Endothelial cell of umbilical vein (primary cell): Measurements from ENCODE around the gene DNMT3B. TPM values are rescaled to one million over a fixed set of nuclear protein-coding genes. Genes with fewer than 3 reads are reported as not detected.
A peak's percentile ranks its signal among the peaks of the same experiment; 100 is the strongest.

Experiments used
- BruUV-seq: library from RNA; stranded (reverse); fragments of 400-500 nt; replicated peaks from 2 replicates; lab custom pipeline; 2021; lab: Mats Ljungman, UMichigan
- CTCF ChIA-PET: fragments of 300-600, 350-600 bp; sonication (Branson Sonifier 250); formaldehyde crosslinking; loops from one replicate; lab custom pipeline; 2021; ENCODE audit warnings: antibody characterized with exemption, inconsistent platforms; lab: Charles Lee
- POLR2A ChIA-PET: fragments of 300-600, 350-600 bp; sonication (Branson Sonifier 250); formaldehyde crosslinking; loops from one replicate; lab custom pipeline; 2021; ENCODE audit warnings: antibody characterized with exemption, inconsistent platforms; lab: Charles Lee
- DNase-seq: peaks from one replicate; pipeline ENCODE4 v3.0.0-alpha.2; 2011; ENCODE audit warnings: low read depth, low spot score
- FAIRE-seq: peaks from 2 replicates; lab custom pipeline; 2011; peaks lifted over from hg19 to GRCh38; lab: Jason Lieb, UNC
- H2AFZ ChIP-seq: 2 replicates; pipeline ENCODE4 v1.6.0; 2012; ENCODE audit warnings: low read depth, low read length, control low read depth, inconsistent platforms
- H3K27ac ChIP-seq: 2 replicates; pipeline ENCODE4 v1.5.1; 2011; ENCODE audit warnings: low read depth, mild to moderate bottlenecking, control low read depth, low read length, moderate library complexity; ENCODE audit not compliant: insufficient read depth
- H3K27me3 ChIP-seq, 2 experiments: 2 replicates each; pipeline versions ENCODE4 v1.6.0 to v1.6.1; 2011; ENCODE audit warnings: low read length in 2 of 2, mixed read lengths in 1 of 2; ENCODE audit not compliant: control insufficient read depth in 2 of 2, insufficient read depth in 2 of 2
- H3K36me3 ChIP-seq, 2 experiments: 2 replicates in 1 of 2; 3 replicates in 1 of 2; pipeline ENCODE4 v1.5.1; 2011; ENCODE audit warnings: low read length in 2 of 2, mild to moderate bottlenecking in 1 of 2, moderate library complexity in 1 of 2; ENCODE audit not compliant: control insufficient read depth in 2 of 2, insufficient read depth in 2 of 2; ENCODE audit errors: extremely low read depth in 1 of 2
- H3K4me1 ChIP-seq: 3 replicates; pipeline ENCODE4 v1.5.1; 2011; ENCODE audit warnings: mild to moderate bottlenecking, low read length; ENCODE audit not compliant: control insufficient read depth, insufficient read depth; ENCODE audit errors: extremely low read depth
- H3K4me2 ChIP-seq: 2 replicates; pipeline ENCODE4 v1.6.1; 2011; ENCODE audit warnings: low read length, control low read depth, mixed read lengths; ENCODE audit not compliant: insufficient read depth
- H3K4me3 ChIP-seq, 3 experiments: fragments of 200-600 bp in 1 of 3; sonication (generic), shearing (Covaris generic) in 1 of 3; replicated peaks in 1 of 3; 2 replicates each; pipeline ENCODE4 v1.5.1; 2011 to 2016; ENCODE audit warnings: control low read depth in 3 of 3, low read length in 3 of 3, mild to moderate bottlenecking in 2 of 3, inconsistent platforms in 1 of 3, low read depth in 1 of 3, moderate library complexity in 1 of 3; ENCODE audit not compliant: insufficient read depth in 1 of 3
- H3K79me2 ChIP-seq: 2 replicates; pipeline ENCODE4 v1.6.0; 2012; ENCODE audit warnings: low read length, inconsistent platforms; ENCODE audit not compliant: control insufficient read depth, insufficient read depth
- H3K9ac ChIP-seq: replicated peaks from 2 replicates; pipeline ENCODE3; 2011; ENCODE audit warnings: low read length, control low read depth; ENCODE audit not compliant: insufficient read depth; ENCODE audit errors: extremely low read depth
- H3K9me1 ChIP-seq: replicated peaks from 3 replicates; pipeline ENCODE4 v1.6.0; 2011; ENCODE audit warnings: mild to moderate bottlenecking, low read length; ENCODE audit not compliant: control insufficient read depth, insufficient read depth; ENCODE audit errors: extremely low read depth
- H3K9me3 ChIP-seq: replicated peaks from 2 replicates; pipeline ENCODE4 v1.5.1; 2012; ENCODE audit warnings: low read length, inconsistent platforms; ENCODE audit not compliant: control insufficient read depth, insufficient read depth
- H4K20me1 ChIP-seq: replicated peaks from 2 replicates; pipeline ENCODE3; 2011; ENCODE audit warnings: mild to moderate bottlenecking, low read length; ENCODE audit not compliant: control insufficient read depth, insufficient read depth; ENCODE audit errors: extremely low read depth
- EZH2 ChIP-seq: IDR thresholded peaks from 2 replicates; pipeline ENCODE4 v1.6.1; 2012; ENCODE audit warnings: borderline replicate concordance, low read depth, mild to moderate bottlenecking, moderate library complexity, low read length, inconsistent platforms; ENCODE audit not compliant: severe bottlenecking
- FOS ChIP-seq: IDR thresholded peaks from 2 replicates; pipeline ENCODE4 v1.6.1; 2011; ENCODE audit warnings: mild to moderate bottlenecking, low read length, moderate library complexity, borderline replicate concordance; ENCODE audit not compliant: insufficient read depth
- JUN ChIP-seq: IDR thresholded peaks from 2 replicates; pipeline ENCODE4 v1.6.1; 2011; ENCODE audit warnings: borderline replicate concordance, low read depth; ENCODE audit not compliant: insufficient read length, insufficient read depth
- MYC ChIP-seq: IDR thresholded peaks from one replicate; pipeline ENCODE4 v1.6.1; 2011; ENCODE audit warnings: mild to moderate bottlenecking, low read depth, low read length
- POLR2A ChIP-seq: IDR thresholded peaks from 2 replicates; pipeline ENCODE4 v1.6.1; 2012; ENCODE audit warnings: low read depth, mild to moderate bottlenecking, control low read depth, low read length
- POLR2AphosphoS5 ChIP-seq: IDR thresholded peaks from 2 replicates; pipeline ENCODE4 v1.6.1; 2012; ENCODE audit warnings: low read depth, mild to moderate bottlenecking, control low read depth, low read length, moderate library complexity; ENCODE audit not compliant: insufficient read depth
- dilution Hi-C: fragments of 300-500 bp; cut with MboI; formaldehyde crosslinking; loops from one replicate; pipeline ENCODE4 v1.15.0; 2019; ENCODE audit warnings: low sequenced_read_pairs; ENCODE audit not compliant: extremely low pct_ligation_motif_present
- intact Hi-C: fragments of 100-400 bp; cut with micrococcal nuclease; formaldehyde crosslinking; loops from one replicate; pipeline ENCODE4 v1.10.0; 2022
- polyA plus RNA-seq, 4 experiments: library from polyadenylated mRNA; depleted of rRNA in 3 of 4; stranded (reverse) in 3 of 4; unstranded in 1 of 4; fragments of >200 nt; gene quantifications; 2 replicates each; pipeline versions ENCODE4 v1.2.1 to v1.2.3, GENCODE V29; 2011 to 2012; ENCODE audit warnings: missing spikeins in 1 of 4
- total RNA-seq: library from RNA; stranded (reverse); gene quantifications from 2 replicates; pipeline ENCODE4 v1.2.3, GENCODE V29; 2021
- TF ChIP-seq, protein P1 (sequence below): IDR thresholded peaks from 2 replicates; pipeline ENCODE4 v1.6.1; 2011; ENCODE audit not compliant: insufficient read depth, insufficient read length

DNMT3B gene
- total and polyA plus RNA-seq, 2 donors (not counting 3 experiments of a cell fraction or from before 2014, with no cell fraction given): 3.6 to 6.8 TPM

DNA sequence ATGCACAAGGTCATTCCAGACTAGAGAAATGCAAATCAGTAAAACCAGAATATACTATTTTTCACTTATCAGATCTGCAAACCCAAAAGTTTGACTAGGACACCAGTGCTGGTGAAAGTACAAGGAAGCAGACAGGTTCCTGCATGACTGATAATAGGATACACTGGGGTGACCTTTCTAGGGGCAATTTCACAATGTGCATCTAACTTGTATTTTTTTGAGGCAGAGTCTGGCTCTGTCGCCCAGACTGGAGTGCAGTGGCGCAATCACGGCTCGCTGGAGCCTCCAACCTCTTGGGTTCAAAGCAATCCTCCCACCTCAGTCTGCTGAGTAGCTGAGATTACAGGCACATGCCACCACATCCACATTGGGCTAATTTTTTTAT, 30.3 kb upstream of the DNMT3B start:
- H3K9ac ChIP-seq: no peak overlapping the region
- intact Hi-C loops: no loop called here
- no peak overlapping the region for H3K27ac ChIP-seq
- TF ChIP-seq POLR2AphosphoS5 (no peak), EZH2 (no peak), MYC (no peak)
- dilution Hi-C loops: no loop called here
- no peak overlapping the region for H3K4me2 ChIP-seq
- no peak overlapping the region for H2AFZ ChIP-seq
- FAIRE-seq (peak; percentile 50), DNase-seq (no peak)
- H4K20me1 ChIP-seq: no peaks in the 10 kb centered on the region
- CTCF ChIA-PET: interaction anchor here (2.5 kb wide), 1 partner anchor 46 kb away, joined by 10 read pairs; no protein-coding TSS in a partner anchor
- POLR2A ChIA-PET: no interaction called here
- no peaks in the 10 kb centered on the region for H3K9me1 ChIP-seq
- no peak overlapping the region for H3K4me3 ChIP-seq
- no TSS peak for BruUV-seq
- no peaks in the 10 kb centered on the region for H3K9me3 ChIP-seq
- H3K36me3 ChIP-seq: peaks cover 5 to 8% of the 10 kb centered on the region in 2 experiments
- H3K27me3 ChIP-seq: no peaks in the 10 kb centered on the region
- no peaks in the 10 kb centered on the region for H3K4me1 ChIP-seq
- peaks cover 17% of the 10 kb centered on the region for H3K79me2 ChIP-seq

DNA sequence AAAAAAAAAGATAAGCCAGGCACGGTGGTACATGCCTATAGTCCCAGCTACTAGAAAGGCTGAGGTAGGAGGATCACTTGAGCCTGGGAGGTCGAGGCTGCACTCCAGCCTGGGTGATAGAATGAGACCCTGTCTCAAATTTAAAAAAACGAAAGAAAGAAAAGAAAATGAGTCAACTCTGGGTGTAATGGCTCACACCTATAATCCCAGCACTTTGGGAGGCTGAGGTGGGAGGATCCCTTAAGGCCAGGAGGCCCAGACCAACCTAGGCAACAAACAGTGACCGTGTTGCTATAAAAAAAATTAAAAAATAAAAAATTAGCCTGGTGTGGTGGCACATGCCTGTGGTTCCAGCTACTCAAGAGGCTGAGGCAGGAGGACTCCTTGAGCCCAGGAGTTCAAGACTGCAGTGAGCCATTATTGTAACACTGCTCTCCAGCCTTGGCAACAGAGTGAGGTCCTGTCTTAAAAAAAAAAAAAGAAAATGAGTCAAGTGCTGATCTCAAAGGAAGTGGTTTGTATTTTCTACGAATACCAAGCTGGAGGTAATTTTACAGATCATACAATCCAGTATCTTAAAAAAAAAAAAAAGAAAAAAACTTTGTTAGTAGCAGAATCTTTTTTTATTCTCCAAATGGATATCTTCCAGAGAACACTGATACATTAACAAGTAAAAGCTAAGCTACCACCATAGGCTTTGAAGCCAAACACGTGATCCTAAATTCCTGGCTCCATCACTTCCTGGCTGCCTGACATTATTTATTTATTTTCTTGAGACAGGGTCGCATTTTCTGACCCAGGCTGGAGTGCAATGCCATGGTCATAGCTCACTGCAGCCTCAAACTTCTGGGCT, 24.6 kb upstream of the DNMT3B start:
- Histone ChIP-seq H3K4me1 (peaks cover 9% of the 10 kb centered on the region), H3K4me3 (no peak overlapping the region), H3K9me3 (no peaks in the 10 kb centered on the region), H3K4me2 (peak overlapping the region; percentile 81), H2AFZ (no peak overlapping the region), H4K20me1 (no peaks in the 10 kb centered on the region), H3K27ac (peak overlapping the region; percentile 76), H3K36me3 (no peaks in the 10 kb centered on the region), H3K27me3 (no peaks in the 10 kb centered on the region), H3K9me1 (no peaks in the 10 kb centered on the region), H3K79me2 (peaks cover 25% of the 10 kb centered on the region), H3K9ac (peak overlapping the region; percentile 3)
- CTCF ChIA-PET: interaction anchor here (1.0 to 2.5 kb wide), 6 partner anchors 9 to 64 kb away, joined by 3 to 18 read pairs (median 6); partner anchors contain the start of genes C20orf203 and DNMT3B
- FAIRE-seq: peak; percentile 84
- intact Hi-C loops: loop anchor here (2.0 kb wide), 1 partner anchor 57 kb away; no protein-coding TSS in a partner anchor
- dilution Hi-C loops: no loop called here
- BruUV-seq: no TSS peak
- TF ChIP-seq POLR2AphosphoS5 (no peak), FOS (peak; percentile 63), JUN (peak; percentile 19), MYC (no peak), POLR2A (no peak)
- TF ChIP-seq, protein P1, sequence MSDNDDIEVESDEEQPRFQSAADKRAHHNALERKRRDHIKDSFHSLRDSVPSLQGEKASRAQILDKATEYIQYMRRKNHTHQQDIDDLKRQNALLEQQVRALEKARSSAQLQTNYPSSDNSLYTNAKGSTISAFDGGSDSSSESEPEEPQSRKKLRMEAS: no peak
- DNase-seq: peak; percentile 67
- POLR2A ChIA-PET: interaction anchor here (0.7 kb wide), 1 partner anchor 82 kb away, joined by 7 read pairs; the partner anchor contains the start of gene MAPRE1
